OCI-LY3 (cell line): Measurements from ENCODE around the gene BMPR1B.
A peak's percentile ranks its signal among the peaks of the same experiment; 100 is the strongest.

ENCODE experiments used
- H2AFZ ChIP-seq: fragments of 200-600, 300-600 bp; shearing (Covaris generic); 2 replicates; pipeline ENCODE4 v1.6.0; 2014; ENCODE audit warnings: antibody characterized with exemption, low read depth, low read length
- H3K27ac ChIP-seq: fragments of 200-600, 300-600 bp; sonication (generic); 2 replicates; pipeline ENCODE4 v1.5.1; 2014; ENCODE audit warnings: mild to moderate bottlenecking, low read length, moderate library complexity, mixed read lengths
- H3K27me3 ChIP-seq: fragments of 200-600, 300-600 bp; sonication (generic); 2 replicates; pipeline ENCODE4 v1.6.1; 2014; ENCODE audit warnings: low read depth, low read length, mixed read lengths
- H3K36me3 ChIP-seq: fragments of 200-600, 300-600 bp; sonication (generic); replicated peaks from 2 replicates; pipeline ENCODE3; 2014; ENCODE audit warnings: low read depth, low read length, mixed read lengths
- H3K4me1 ChIP-seq: fragments of 300-600, 200-600 bp; sonication (generic); 2 replicates; pipeline ENCODE4 v1.6.1; 2014; ENCODE audit warnings: low read length, mixed read lengths
- H3K4me2 ChIP-seq: fragments of 200-600, 300-600 bp; sonication (generic); 2 replicates; pipeline ENCODE4 v1.6.1; 2014; ENCODE audit warnings: low read length, mixed read lengths
- H3K4me3 ChIP-seq: fragments of 300-600, 200-600 bp; sonication (generic); 2 replicates; pipeline ENCODE4 v1.5.1; 2014; ENCODE audit warnings: antibody characterized with exemption, mild to moderate bottlenecking, low read length, moderate library complexity
- H3K79me2 ChIP-seq: fragments of 300-600, 200-600 bp; shearing (Covaris generic); 2 replicates; pipeline ENCODE4 v1.6.1; 2014; ENCODE audit warnings: mild to moderate bottlenecking, low read length, mixed read lengths
- H3K9ac ChIP-seq: fragments of 300-600, 200-600 bp; shearing (Covaris generic); 2 replicates; pipeline ENCODE4 v1.6.0; 2014; ENCODE audit warnings: mild to moderate bottlenecking, low read length, moderate library complexity
- H3K9me3 ChIP-seq: fragments of 200-600, 300-600 bp; shearing (Covaris generic); 2 replicates; pipeline ENCODE4 v1.6.1; 2014; ENCODE audit warnings: low read length, mixed read lengths; ENCODE audit not compliant: insufficient read depth
- H4K20me1 ChIP-seq: fragments of 200-600, 300-600 bp; sonication (generic); 2 replicates; pipeline ENCODE4 v1.6.1; 2016; ENCODE audit warnings: low read length, mixed read lengths; ENCODE audit not compliant: insufficient read depth
- CTCF ChIP-seq: fragments of 200-600, 300-600 bp; sonication (generic); IDR thresholded peaks from 2 replicates; pipeline ENCODE4 v1.5.1; 2014; ENCODE audit warnings: antibody characterized with exemption, low read length, low read depth
- EZH2phosphoT487 ChIP-seq: fragments of 200-600 bp; shearing (Covaris generic); IDR thresholded peaks from 2 replicates; pipeline ENCODE4 v1.6.1; 2018; ENCODE audit warnings: antibody characterized with exemption, mixed run types, low read depth

Gene BMPR1B

GRCh38 chr4:95159384-95159783, 401.6 kb downstream of the BMPR1B start:
- Histone ChIP-seq H3K36me3 (no peaks in the 10 kb centered on the region), H3K9ac (no peak overlapping the region), H3K4me1 (no peaks in the 10 kb centered on the region), H3K4me3 (no peak overlapping the region), H3K9me3 (no peaks in the 10 kb centered on the region), H3K27me3 (peaks cover 18% of the 10 kb centered on the region), H3K4me2 (no peak overlapping the region), H3K79me2 (no peaks in the 10 kb centered on the region), H4K20me1 (no peaks in the 10 kb centered on the region), H3K27ac (no peak overlapping the region), H2AFZ (no peak overlapping the region)
- TF ChIP-seq EZH2phosphoT487 (no peak), CTCF (no peak)

GRCh38 chr4:95161781-95162469, 404.2 kb downstream of the BMPR1B start:
- no peak overlapping the region for H3K4me2 ChIP-seq
- no peaks in the 10 kb centered on the region for H4K20me1 ChIP-seq
- no peak overlapping the region for H2AFZ ChIP-seq
- peaks cover 17% of the 10 kb centered on the region for H3K27me3 ChIP-seq
- no peak overlapping the region for H3K4me3 ChIP-seq
- no peaks in the 10 kb centered on the region for H3K9me3 ChIP-seq
- TF ChIP-seq EZH2phosphoT487 (no peak), CTCF (no peak)
- H3K4me1 ChIP-seq: no peaks in the 10 kb centered on the region
- H3K27ac ChIP-seq: no peak overlapping the region
- no peak overlapping the region for H3K9ac ChIP-seq
- H3K36me3 ChIP-seq: no peaks in the 10 kb centered on the region
- H3K79me2 ChIP-seq: no peaks in the 10 kb centered on the region

GRCh38 chr4:95162867-95163266, 405.1 kb downstream of the BMPR1B start:
- H3K4me3 ChIP-seq: no peak overlapping the region
- H3K9me3 ChIP-seq: no peaks in the 10 kb centered on the region
- H3K79me2 ChIP-seq: no peaks in the 10 kb centered on the region
- no peak for TF ChIP-seq EZH2phosphoT487
- TF ChIP-seq CTCF: no peak
- H3K9ac ChIP-seq: no peak overlapping the region
- no peak overlapping the region for H3K27ac ChIP-seq
- no peak overlapping the region for H3K4me2 ChIP-seq
- H3K27me3 ChIP-seq: peaks cover 17% of the 10 kb centered on the region
- H4K20me1 ChIP-seq: no peaks in the 10 kb centered on the region
- no peaks in the 10 kb centered on the region for H3K36me3 ChIP-seq
- no peaks in the 10 kb centered on the region for H3K4me1 ChIP-seq
- no peak overlapping the region for H2AFZ ChIP-seq

- Histone ChIP-seq H3K4me3 (0 out of 2 replicates have a peak overlapping the region, but pooled peaks have one; percentile 26), H3K27ac (no peak overlapping the region), H3K36me3 (no peaks in the 10 kb centered on the region), H3K79me2 (no peaks in the 10 kb centered on the region), H3K9ac (no peak overlapping the region), H2AFZ (no peak overlapping the region), H3K9me3 (no peaks in the 10 kb centered on the region), H3K27me3 (peaks cover 32% of the 10 kb centered on the region), H3K4me1 (no peaks in the 10 kb centered on the region), H3K4me2 (peak overlapping the region; percentile 57), H4K20me1 (no peaks in the 10 kb centered on the region)
- TF ChIP-seq EZH2phosphoT487 (no peak), CTCF (peak; percentile 76)
These were observed 408.3 kb downstream of the BMPR1B start for GRCh38 chr4:95165926-95166524.
